22Rv1 (cell line): ENCODE data around the gene SCN4B.

Source experiments
- H3K27ac ChIP-seq: fragments of 450-650 bp; 2 replicates; pipeline ENCODE4 v1.5.1; 2017
- ZFX ChIP-seq: fragments of 450-650 bp; IDR thresholded peaks from 2 replicates; pipeline ENCODE4 v1.6.1; 2017; ENCODE audit warnings: antibody characterized with exemption, borderline replicate concordance
- TF ChIP-seq, protein P1 (sequence below): fragments of 450-650 bp; IDR thresholded peaks from 2 replicates; pipeline ENCODE4 v1.5.1; 2017; ENCODE audit warnings: mild to moderate bottlenecking

SCN4B gene

DNA sequence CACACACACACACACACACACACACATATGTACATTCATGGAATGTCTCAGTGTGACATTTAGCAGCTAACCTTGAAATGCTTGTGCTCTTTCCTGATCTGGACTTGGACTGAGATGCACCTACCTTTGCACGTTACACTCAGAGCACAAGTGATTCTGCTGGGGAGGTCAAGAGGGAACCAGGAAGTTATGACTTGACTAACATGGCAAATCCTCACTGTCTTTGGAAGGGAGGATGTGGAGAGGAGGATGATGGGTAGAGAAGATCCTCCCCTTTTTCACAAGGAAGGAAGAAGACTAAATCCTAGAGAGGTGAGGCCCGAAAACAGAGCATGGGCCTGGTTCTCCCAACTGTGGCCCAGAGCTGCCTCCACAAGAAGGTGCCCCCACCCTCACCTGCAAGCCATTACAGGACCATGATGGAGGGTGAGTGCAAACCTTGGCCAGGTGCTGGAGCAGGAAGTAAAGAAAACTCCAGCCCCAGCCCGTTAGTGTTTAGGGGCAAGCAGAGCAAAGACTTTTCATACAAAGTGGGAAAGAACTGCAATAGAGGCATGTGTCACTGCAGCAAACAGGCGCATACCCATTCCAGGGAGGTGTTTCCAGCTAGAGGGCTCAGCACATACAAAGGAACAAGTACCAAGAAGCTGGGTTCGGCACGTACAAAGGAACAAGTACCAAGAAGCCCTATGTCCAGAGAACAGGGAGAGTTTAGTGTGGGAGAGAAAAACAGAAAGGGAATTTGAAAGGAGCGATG, 26.4 kb downstream of the SCN4B start:
- H3K27ac ChIP-seq: no peak overlapping the region
- no peak for TF ChIP-seq ZFX
- TF ChIP-seq, protein P1, sequence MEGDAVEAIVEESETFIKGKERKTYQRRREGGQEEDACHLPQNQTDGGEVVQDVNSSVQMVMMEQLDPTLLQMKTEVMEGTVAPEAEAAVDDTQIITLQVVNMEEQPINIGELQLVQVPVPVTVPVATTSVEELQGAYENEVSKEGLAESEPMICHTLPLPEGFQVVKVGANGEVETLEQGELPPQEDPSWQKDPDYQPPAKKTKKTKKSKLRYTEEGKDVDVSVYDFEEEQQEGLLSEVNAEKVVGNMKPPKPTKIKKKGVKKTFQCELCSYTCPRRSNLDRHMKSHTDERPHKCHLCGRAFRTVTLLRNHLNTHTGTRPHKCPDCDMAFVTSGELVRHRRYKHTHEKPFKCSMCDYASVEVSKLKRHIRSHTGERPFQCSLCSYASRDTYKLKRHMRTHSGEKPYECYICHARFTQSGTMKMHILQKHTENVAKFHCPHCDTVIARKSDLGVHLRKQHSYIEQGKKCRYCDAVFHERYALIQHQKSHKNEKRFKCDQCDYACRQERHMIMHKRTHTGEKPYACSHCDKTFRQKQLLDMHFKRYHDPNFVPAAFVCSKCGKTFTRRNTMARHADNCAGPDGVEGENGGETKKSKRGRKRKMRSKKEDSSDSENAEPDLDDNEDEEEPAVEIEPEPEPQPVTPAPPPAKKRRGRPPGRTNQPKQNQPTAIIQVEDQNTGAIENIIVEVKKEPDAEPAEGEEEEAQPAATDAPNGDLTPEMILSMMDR: no peak

DNA sequence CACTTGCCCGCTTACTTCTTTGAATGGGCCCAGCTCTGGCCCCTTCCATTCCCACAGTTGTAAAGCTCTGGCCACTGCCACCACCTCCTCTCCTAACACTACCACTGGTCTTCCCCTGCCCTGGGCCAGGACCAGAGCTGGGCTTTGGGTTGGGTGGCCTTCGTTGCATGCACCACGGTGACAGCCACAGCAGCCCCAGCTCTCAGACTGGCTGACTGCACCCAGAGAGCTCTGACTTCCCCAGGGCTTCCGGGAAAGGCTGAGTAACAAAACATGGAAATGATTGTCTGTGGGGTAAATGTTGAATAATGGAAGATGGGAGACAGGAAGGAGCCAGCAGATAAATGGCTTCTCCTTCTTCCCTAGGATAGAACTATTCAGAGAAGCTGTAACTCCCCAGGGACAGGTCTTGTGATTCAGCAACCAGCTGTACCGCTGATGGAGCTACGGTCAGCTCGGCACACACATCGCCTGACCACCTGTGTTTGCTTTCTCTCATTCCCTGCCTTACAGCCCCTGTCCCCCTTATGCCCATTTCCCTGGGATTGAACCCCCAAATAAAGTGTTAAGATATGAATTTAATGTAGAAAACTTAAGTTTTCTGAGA, 27.6 kb downstream of the SCN4B start:
- H3K27ac ChIP-seq: no peak overlapping the region
- no peak for TF ChIP-seq ZFX
- TF ChIP-seq, protein P1: no peak

DNA sequence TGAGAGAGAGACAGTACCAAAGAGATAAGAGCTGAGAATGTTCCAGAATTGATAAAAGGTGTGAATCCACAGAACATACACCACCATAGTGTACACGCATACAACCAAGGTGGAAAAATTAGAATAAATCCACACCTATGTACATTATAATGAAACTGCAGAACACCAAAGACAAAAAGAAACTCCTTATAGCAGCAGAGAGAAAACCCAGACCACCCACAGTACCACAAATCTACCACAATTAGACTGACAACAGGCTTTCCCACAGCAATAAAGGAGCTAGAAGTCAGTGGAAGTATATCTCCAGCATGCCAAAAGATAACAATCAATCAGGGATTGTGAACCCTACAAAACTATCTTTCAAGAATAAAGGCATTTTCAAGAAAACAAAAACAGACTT, 31.8 kb downstream of the SCN4B start:
- no peak overlapping the region for H3K27ac ChIP-seq
- TF ChIP-seq ZFX: no peak
- TF ChIP-seq, protein P1: no peak

DNA sequence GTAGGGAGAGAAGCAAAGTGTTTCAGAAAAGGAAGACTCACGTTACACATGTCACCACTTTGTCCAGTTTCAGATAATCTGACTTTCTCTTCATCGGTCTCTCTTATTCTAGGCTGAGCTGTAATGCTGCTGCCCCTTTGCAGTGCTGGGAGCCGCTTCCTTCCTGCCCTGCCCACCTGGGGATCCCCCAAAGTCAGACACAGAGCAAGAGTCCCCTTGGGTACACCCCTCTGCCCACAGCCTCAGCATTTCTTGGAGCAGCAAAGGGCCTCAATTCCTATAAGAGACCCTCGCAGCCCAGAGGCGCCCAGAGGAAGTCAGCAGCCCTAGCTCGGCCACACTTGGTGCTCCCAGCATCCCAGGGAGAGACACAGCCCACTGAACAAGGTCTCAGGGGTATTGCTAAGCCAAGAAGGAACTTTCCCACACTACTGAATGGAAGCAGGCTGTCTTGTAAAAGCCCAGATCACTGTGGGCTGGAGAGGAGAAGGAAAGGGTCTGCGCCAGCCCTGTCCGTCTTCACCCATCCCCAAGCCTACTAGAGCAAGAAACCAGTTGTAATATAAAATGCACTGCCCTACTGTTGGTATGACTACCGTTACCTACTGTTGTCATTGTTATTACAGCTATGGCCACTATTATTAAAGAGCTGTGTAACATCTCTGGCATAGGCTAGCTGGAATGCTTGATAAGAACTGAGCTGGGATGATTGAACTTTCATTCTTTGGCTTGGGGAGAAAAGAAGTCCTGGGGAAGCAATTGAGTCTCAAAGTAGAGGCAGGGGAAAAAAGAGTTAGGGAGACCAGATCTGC, 34.6 kb downstream of the SCN4B start:
- no peak overlapping the region for H3K27ac ChIP-seq
- TF ChIP-seq, protein P1: no peak
- no peak for TF ChIP-seq ZFX

DNA sequence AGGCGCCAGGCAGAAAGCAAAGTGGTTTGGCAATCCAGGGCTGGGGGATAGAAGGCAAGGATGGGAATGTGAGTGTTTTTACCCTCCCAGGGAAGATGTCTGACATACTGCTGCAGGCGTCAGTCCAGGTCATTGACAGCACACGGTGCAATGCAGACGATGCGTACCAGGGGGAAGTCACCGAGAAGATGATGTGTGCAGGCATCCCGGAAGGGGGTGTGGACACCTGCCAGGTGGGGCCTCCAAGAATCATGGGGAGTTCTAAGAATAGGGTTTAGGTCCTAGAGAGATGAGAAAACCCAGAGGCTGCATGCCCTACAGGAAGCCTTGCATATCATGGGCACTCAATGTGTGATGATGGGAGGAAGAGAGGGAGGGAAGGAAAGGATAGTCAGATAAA, 37.6 kb downstream of the SCN4B start:
- no peak for TF ChIP-seq ZFX
- TF ChIP-seq, protein P1: no peak

DNA sequence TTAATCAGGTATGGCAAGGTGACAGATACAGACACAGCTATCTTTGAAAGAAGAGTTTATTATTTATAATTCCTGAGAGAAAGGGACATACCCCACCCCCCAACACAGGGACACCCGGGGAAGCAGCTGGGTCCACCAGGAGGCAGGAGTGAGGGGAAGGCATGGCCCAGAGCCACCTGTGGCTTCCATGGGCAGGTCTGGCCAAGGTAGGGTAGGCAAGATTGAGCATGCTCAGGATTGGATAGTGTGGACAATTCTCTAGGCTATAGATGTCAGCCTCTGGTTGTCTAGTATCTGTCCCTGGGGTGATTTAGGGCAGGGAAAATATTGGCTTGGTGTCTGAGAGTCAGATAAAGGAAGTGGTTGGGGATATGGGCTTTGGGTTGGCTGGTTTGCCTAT, 38.4 kb downstream of the SCN4B start:
- H3K27ac ChIP-seq: no peak overlapping the region
- TF ChIP-seq ZFX: no peak
- TF ChIP-seq, protein P1: no peak

More for the DNA sequence above, 37.6 kb downstream of the SCN4B start:
- no peak overlapping the region for H3K27ac ChIP-seq
